ENCODE data around the gene PCSK5. TPM values are rescaled to one million over a fixed set of nuclear protein-coding genes. Genes with fewer than 3 reads are reported as not detected.
"Not testable (repeated sequence)": the region's sequence is repeated elsewhere in the genome, so short reads cannot be mapped to it uniquely, and the experiment has no call there.

Gene PCSK5
- total RNA-seq, 1 donor from 2014 or later = 30.7 TPM

- no peak for DNase-seq (ENCODE audit: extremely low spot score, unreplicated experiment)
- Mint-ChIP-seq H3K4me1 (ENCODE audit: unreplicated experiment) (peaks cover 27% of the 10 kb centered on the region), H3K9me3 (no peaks in the 10 kb centered on the region), H3K4me3 (peak overlapping the region; percentile 79), H3K27me3 (peaks cover 7% of the 10 kb centered on the region), H3K27ac (peak overlapping the region; percentile 77), H3K36me3 (no peaks in the 10 kb centered on the region)
- no peak for TF ChIP-seq CTCF (conservative IDR thresholded peaks at IDR 0.05)
These were observed 406.3 kb downstream of the PCSK5 start for GRCh38 chr9:76296561-76297310.

- H3K36me3 Mint-ChIP-seq = no peaks in the 10 kb centered on the region
- DNase-seq (ENCODE audit: extremely low spot score, unreplicated experiment) = no peak
These were observed 407.3 kb downstream of the PCSK5 start for GRCh38 chr9:76297721-76298239.

GRCh38 chr9:76298521-76299144 lies 408.2 kb downstream of the PCSK5 start:
- H3K4me1 Mint-ChIP-seq (ENCODE audit: unreplicated experiment) = peaks cover 31% of the 10 kb centered on the region
- no peak overlapping the region for H3K27ac Mint-ChIP-seq
- no peaks in the 10 kb centered on the region for H3K36me3 Mint-ChIP-seq
- H3K9me3 Mint-ChIP-seq = no peaks in the 10 kb centered on the region
- H3K4me3 Mint-ChIP-seq = no peak overlapping the region
- peaks cover 7% of the 10 kb centered on the region for H3K27me3 Mint-ChIP-seq
- no peak for DNase-seq (ENCODE audit: extremely low spot score, unreplicated experiment)
- TF ChIP-seq CTCF (conservative IDR thresholded peaks at IDR 0.05) = no peak

More at GRCh38 chr9:76297721-76298239, 407.3 kb downstream of the PCSK5 start:
- TF ChIP-seq CTCF (conservative IDR thresholded peaks at IDR 0.05) = no peak
- peak overlapping the region; percentile 77 for H3K27ac Mint-ChIP-seq
- H3K27me3 Mint-ChIP-seq = peaks cover 7% of the 10 kb centered on the region
- no peaks in the 10 kb centered on the region for H3K9me3 Mint-ChIP-seq
- H3K4me1 Mint-ChIP-seq (ENCODE audit: unreplicated experiment) = peaks cover 28% of the 10 kb centered on the region
- H3K4me3 Mint-ChIP-seq = peak overlapping the region; percentile 79

GRCh38 chr9:76302543-76302942 lies 412.1 kb downstream of the PCSK5 start:
- peaks cover 5% of the 10 kb centered on the region for H3K27me3 Mint-ChIP-seq
- H3K27ac Mint-ChIP-seq = no peak overlapping the region
- no peak for DNase-seq (ENCODE audit: extremely low spot score, unreplicated experiment)
- no peaks in the 10 kb centered on the region for H3K9me3 Mint-ChIP-seq
- peaks cover 24% of the 10 kb centered on the region for H3K4me1 Mint-ChIP-seq (ENCODE audit: unreplicated experiment)
- TF ChIP-seq CTCF (conservative IDR thresholded peaks at IDR 0.05) = no peak
- H3K4me3 Mint-ChIP-seq = no peak overlapping the region
- H3K36me3 Mint-ChIP-seq = no peaks in the 10 kb centered on the region

- no peak for DNase-seq (ENCODE audit: extremely low spot score, unreplicated experiment)
- Mint-ChIP-seq H3K4me1 (ENCODE audit: unreplicated experiment) (peaks cover 19% of the 10 kb centered on the region), H3K36me3 (no peaks in the 10 kb centered on the region), H3K27me3 (peaks cover 2% of the 10 kb centered on the region), H3K27ac (no peak overlapping the region), H3K9me3 (no peaks in the 10 kb centered on the region), H3K4me3 (no peak overlapping the region)
- peak; percentile 87 for TF ChIP-seq CTCF (conservative IDR thresholded peaks at IDR 0.05)
These were observed 412.6 kb downstream of the PCSK5 start for GRCh38 chr9:76302947-76303550.

GRCh38 chr9:76307047-76307446 lies 416.6 kb downstream of the PCSK5 start:
- H3K36me3 Mint-ChIP-seq; H3K9me3 Mint-ChIP-seq; H3K4me3 Mint-ChIP-seq; H3K4me1 Mint-ChIP-seq (ENCODE audit: unreplicated experiment); H3K27me3 Mint-ChIP-seq; DNase-seq (ENCODE audit: extremely low spot score, unreplicated experiment); H3K27ac Mint-ChIP-seq: not testable (repeated sequence)
